ENCODE data around the gene CISD1.

- TF ChIP-seq EP300 (IDR thresholded peaks at IDR 0.05; ENCODE audit: borderline replicate concordance in 1 of 2, control insufficient read depth in 1 of 2, low read depth in 2 of 2, low read length in 2 of 2) (no peak), CTCF (IDR thresholded peaks at IDR 0.05 in 2 of 3, conservative IDR thresholded peaks at IDR 0.05 in 1 of 3; ENCODE audit: control insufficient read depth in 2 of 3, extremely low read depth in 1 of 3, insufficient read depth in 1 of 3, low read depth in 3 of 3, low read length in 3 of 3) (no peak), POLR2A (IDR thresholded peaks at IDR 0.05; ENCODE audit: low read depth, low read length) (no peak)
Observed at GRCh38 chr10:58330431-58330830, 61.5 kb downstream of the CISD1 start.

Data from GM12878 (cell line).